ENCODE data around the gene FBXO39.
"Not testable (repeated sequence)": the region's sequence is repeated elsewhere in the genome, so short reads cannot be mapped to it uniquely, and the experiment has no call there.

FBXO39 gene

DNA sequence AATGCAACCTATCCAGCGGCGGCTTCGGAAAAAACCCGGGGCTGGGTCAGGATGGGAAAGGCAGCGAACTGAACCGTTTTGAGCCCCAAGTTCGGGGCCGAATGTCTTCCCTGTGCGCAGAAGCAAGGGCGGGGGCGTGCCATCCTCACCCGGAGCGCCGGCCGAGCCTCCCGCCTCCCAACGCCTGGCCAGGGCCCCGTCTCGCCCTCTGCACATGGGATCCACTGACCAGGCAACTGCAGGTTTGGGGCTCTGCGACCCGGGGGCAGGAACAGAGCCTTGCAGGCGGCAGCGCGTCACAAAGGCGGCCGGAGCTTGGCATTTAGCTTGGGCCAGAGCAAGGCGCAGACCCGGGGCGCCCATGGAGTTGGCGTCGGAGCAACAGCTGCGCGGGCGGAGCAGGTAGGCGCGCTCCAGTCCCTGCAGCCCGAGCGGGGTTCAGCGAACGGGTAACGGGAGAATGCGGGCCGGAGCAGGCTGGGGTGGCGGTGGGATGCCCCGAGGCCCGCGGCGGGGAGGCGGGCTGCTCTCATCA lies at the start of gene FBXO39:
Gene FBXO39 (plus strand): TSS at position 345 of the 535 bp plus-strand sequence. CDS start 3,654 bp downstream, outside the sequence.
- Histone ChIP-seq H3K36me3 (ENCODE audit: control insufficient read depth in 1 of 2, insufficient read depth in 2 of 2, low read length in 2 of 2) (peaks cover 18 to 26% of the 10 kb centered on the region in 2 donors), H3K4me1 (ENCODE audit: control insufficient read depth in 1 of 2, insufficient read depth in 2 of 2, low read length in 2 of 2) (peaks cover 2 to 9% of the 10 kb centered on the region in 2 donors), H3K9ac (ENCODE audit: low read depth in 1 of 2, low read length in 2 of 2) (no peak within 1 kb of the TSS), H3K27ac (ENCODE audit: low read depth, low read length) (no peak within 1 kb of the TSS), H3K9me3 (ENCODE audit: control insufficient read depth in 1 of 2, low read length in 2 of 2) (peaks cover 7 to 18% of the 10 kb centered on the region in 2 donors), H3K27me3 (ENCODE audit: control insufficient read depth in 1 of 2, insufficient read depth in 2 of 2, low read length in 2 of 2) (peaks cover 9 to 18% of the 10 kb centered on the region in 2 donors), H3K4me3 (ENCODE audit: low read depth in 1 of 2, low read length in 2 of 2) (no peak within 1 kb of the TSS)

DNA sequence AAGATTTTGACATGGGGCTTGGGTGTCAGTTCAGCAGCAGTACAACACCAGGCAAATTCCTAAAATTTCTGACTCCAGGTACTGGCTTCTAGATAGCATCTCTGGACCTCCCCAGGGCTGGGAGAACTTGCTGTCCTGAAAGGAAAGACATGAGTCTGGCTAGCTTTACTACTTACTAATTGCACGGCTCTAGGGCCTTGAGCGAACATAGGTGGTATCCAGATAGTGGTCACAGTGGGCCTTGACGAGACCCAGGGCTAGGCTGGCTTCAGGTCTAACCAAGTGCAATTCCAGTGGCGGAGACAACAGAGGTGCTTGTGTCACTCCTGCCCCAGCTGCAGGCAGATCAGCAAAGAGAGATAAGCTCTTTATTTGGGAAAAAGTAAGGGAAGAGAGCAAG lies 46.5 kb upstream of the FBXO39 start:
- H3K9me3 ChIP-seq (ENCODE audit: control insufficient read depth in 1 of 2, low read length in 2 of 2): no peaks in the 10 kb centered on the region
- no peaks in the 10 kb centered on the region for H3K4me1 ChIP-seq (ENCODE audit: control insufficient read depth in 1 of 2, insufficient read depth in 2 of 2, low read length in 2 of 2)
- H3K9ac ChIP-seq (ENCODE audit: low read depth in 1 of 2, low read length in 2 of 2): no peak overlapping the region
- H3K27ac ChIP-seq (ENCODE audit: low read depth, low read length): no peak overlapping the region
- H3K36me3 ChIP-seq (ENCODE audit: control insufficient read depth in 1 of 2, insufficient read depth in 2 of 2, low read length in 2 of 2): no peaks in the 10 kb centered on the region
- no peak overlapping the region for H3K4me3 ChIP-seq (ENCODE audit: low read depth in 1 of 2, low read length in 2 of 2)
- no peaks in the 10 kb centered on the region for H3K27me3 ChIP-seq (ENCODE audit: control insufficient read depth in 1 of 2, insufficient read depth in 2 of 2, low read length in 2 of 2)

DNA sequence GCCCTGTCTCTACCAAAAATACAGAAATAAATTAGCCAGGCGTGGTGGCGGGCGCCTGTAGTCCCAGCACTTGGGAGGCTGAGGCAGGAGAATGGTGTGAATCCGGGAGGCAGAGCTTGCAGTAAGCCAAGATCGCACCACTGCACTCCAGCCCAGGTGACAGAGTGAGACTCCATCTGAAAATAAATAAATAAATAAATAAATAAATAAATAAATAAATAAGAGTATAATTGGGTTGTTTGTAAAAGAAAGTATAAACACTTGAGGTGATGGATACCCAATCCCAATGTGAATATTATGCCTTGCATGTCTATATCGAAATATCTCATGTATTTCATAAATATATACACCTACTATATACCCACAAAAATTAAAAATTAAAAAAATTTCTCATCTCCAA lies 29.4 kb upstream of the FBXO39 start:
- H3K27ac ChIP-seq (ENCODE audit: low read depth, low read length); H3K36me3 ChIP-seq (ENCODE audit: control insufficient read depth in 1 of 2, insufficient read depth in 2 of 2, low read length in 2 of 2); H3K9me3 ChIP-seq (ENCODE audit: control insufficient read depth in 1 of 2, low read length in 2 of 2); H3K4me3 ChIP-seq (ENCODE audit: low read depth in 1 of 2, low read length in 2 of 2); H3K27me3 ChIP-seq (ENCODE audit: control insufficient read depth in 1 of 2, insufficient read depth in 2 of 2, low read length in 2 of 2); H3K9ac ChIP-seq (ENCODE audit: low read depth in 1 of 2, low read length in 2 of 2); H3K4me1 ChIP-seq (ENCODE audit: control insufficient read depth in 1 of 2, insufficient read depth in 2 of 2, low read length in 2 of 2): not testable (repeated sequence)

DNA sequence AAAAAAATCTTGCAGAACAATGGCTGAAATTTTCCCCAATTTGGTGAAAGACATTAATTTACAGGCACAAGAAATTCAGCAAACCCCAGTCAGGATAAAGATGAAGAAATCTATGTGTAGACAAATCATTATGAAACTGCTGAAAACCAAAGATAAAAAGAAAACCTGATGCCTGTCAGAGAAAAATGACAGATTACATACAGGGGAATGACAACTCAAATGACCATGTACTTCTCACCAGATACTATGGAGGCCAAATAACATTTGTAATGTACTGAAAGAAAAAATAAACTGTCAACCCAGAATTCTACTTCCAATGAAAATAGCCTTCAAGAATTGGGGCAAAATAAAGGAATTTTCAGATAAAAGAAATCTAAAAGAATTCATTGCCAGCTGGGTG lies 27.4 kb upstream of the FBXO39 start:
- Histone ChIP-seq H3K27me3 (ENCODE audit: control insufficient read depth in 1 of 2, insufficient read depth in 2 of 2, low read length in 2 of 2) (no peaks in the 10 kb centered on the region), H3K27ac (ENCODE audit: low read depth, low read length) (no peak overlapping the region), H3K9me3 (ENCODE audit: control insufficient read depth in 1 of 2, low read length in 2 of 2) (no peaks in the 10 kb centered on the region), H3K4me3 (ENCODE audit: low read depth in 1 of 2, low read length in 2 of 2) (no peak overlapping the region), H3K4me1 (ENCODE audit: control insufficient read depth in 1 of 2, insufficient read depth in 2 of 2, low read length in 2 of 2) (peaks cover 6% of the 10 kb centered on the region in 2 donors), H3K36me3 (ENCODE audit: control insufficient read depth in 1 of 2, insufficient read depth in 2 of 2, low read length in 2 of 2) (no peaks in the 10 kb centered on the region), H3K9ac (ENCODE audit: low read depth in 1 of 2, low read length in 2 of 2) (no peak overlapping the region)

DNA sequence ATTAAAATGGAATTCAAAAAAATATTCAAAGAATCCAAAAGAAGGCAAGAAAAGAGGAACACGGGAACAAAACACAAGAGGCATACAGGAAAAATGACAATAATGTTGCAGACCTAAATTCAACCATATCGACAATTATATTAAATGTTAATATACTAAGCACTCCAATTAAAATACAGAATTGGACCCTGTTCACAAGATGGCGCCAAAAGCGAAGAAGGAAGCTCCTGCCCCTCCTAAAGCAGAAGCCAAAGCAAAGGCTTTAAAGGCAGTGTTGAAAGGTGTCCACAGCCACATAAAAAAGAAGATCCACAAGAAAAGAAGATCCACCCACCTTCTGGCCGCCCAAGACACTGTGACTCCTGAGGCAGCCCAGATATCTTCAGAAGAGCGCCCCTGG lies 26.5 kb upstream of the FBXO39 start:
- Histone ChIP-seq H3K27ac (ENCODE audit: low read depth, low read length) (no peak overlapping the region), H3K4me3 (ENCODE audit: low read depth in 1 of 2, low read length in 2 of 2) (no peak overlapping the region), H3K9me3 (ENCODE audit: control insufficient read depth in 1 of 2, low read length in 2 of 2) (no peaks in the 10 kb centered on the region), H3K27me3 (ENCODE audit: control insufficient read depth in 1 of 2, insufficient read depth in 2 of 2, low read length in 2 of 2) (no peaks in the 10 kb centered on the region), H3K9ac (ENCODE audit: low read depth in 1 of 2, low read length in 2 of 2) (no peak overlapping the region), H3K36me3 (ENCODE audit: control insufficient read depth in 1 of 2, insufficient read depth in 2 of 2, low read length in 2 of 2) (no peaks in the 10 kb centered on the region), H3K4me1 (ENCODE audit: control insufficient read depth in 1 of 2, insufficient read depth in 2 of 2, low read length in 2 of 2) (peaks cover 6% of the 10 kb centered on the region in 2 donors)

DNA sequence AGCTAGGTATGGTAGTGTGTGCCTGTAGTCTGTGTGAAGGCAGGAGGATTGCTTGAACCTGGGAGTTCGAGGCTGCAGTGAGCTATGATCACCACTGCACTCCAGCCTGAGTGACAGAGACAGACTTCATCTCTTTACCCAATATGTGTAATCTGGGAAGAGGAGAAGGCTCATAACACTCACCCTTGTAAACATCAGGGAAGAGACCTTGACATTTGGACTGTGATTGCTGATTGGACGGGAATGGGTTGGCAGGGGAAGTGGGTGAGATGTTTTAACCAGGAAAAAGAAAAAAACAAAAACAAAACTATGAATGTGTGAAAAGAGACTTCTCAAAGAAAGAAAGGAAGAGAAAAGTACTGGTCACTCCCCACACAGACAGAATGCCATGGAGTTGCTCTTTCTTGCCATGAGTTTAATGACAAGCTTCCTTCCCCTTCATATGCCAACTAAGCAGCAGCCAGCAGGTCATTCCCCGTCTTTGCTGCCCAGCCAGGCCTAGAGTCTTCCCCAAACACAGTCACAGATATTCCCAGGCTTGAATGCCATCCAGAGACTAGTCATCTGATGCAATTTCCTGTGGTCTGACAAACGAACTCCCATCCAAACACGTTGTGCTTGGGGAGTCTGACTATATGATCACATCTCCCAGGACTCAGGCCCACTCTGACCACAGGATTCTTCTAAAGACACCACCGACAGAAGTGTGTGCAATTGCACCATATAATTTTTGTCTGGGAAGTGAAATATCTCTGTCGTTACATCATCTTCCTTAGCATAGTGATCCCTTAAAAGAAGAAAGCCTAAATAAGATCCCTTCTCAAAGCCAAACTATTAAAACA lies 23.7 kb upstream of the FBXO39 start:
- H3K9me3 ChIP-seq (ENCODE audit: control insufficient read depth in 1 of 2, low read length in 2 of 2): no peaks in the 10 kb centered on the region
- peaks cover 9 to 24% of the 10 kb centered on the region in 2 donors for H3K4me1 ChIP-seq (ENCODE audit: control insufficient read depth in 1 of 2, insufficient read depth in 2 of 2, low read length in 2 of 2)
- peak overlapping the region in 1 of 2 donors; percentile 7 for H3K9ac ChIP-seq (ENCODE audit: low read depth in 1 of 2, low read length in 2 of 2)
- H3K36me3 ChIP-seq (ENCODE audit: control insufficient read depth in 1 of 2, insufficient read depth in 2 of 2, low read length in 2 of 2): no peaks in the 10 kb centered on the region
- H3K27ac ChIP-seq (ENCODE audit: low read depth, low read length): peak overlapping the region; percentile 73
- H3K27me3 ChIP-seq (ENCODE audit: control insufficient read depth in 1 of 2, insufficient read depth in 2 of 2, low read length in 2 of 2): no peaks in the 10 kb centered on the region
- H3K4me3 ChIP-seq (ENCODE audit: low read depth in 1 of 2, low read length in 2 of 2): no peak overlapping the region

DNA sequence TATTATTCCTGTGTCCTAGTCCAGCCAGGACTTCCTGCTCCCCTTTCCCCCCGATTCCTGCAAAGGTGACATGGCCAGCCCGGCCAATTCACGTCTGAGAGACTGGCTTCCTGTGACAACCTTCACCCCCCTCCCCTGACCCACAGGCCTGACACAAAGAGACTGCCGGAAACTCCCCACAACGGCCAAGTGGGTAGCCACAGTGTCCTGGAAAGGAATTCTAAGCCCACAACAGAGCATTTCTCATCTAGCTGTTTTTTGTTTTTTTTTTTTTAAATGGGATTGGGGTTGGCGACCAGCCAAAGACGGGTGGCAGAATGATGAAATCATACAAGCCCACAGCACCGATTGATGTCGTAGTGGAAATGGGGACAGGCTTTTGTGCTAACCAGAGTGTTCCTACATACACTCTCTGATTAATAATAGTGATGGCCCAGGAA lies 23.0 kb upstream of the FBXO39 start:
- no peaks in the 10 kb centered on the region for H3K27me3 ChIP-seq (ENCODE audit: control insufficient read depth in 1 of 2, insufficient read depth in 2 of 2, low read length in 2 of 2)
- H3K27ac ChIP-seq (ENCODE audit: low read depth, low read length): peak overlapping the region; percentile 73
- no peak overlapping the region for H3K4me3 ChIP-seq (ENCODE audit: low read depth in 1 of 2, low read length in 2 of 2)
- no peak overlapping the region for H3K9ac ChIP-seq (ENCODE audit: low read depth in 1 of 2, low read length in 2 of 2)
- H3K4me1 ChIP-seq (ENCODE audit: control insufficient read depth in 1 of 2, insufficient read depth in 2 of 2, low read length in 2 of 2): peaks cover 10 to 31% of the 10 kb centered on the region in 2 donors
- H3K36me3 ChIP-seq (ENCODE audit: control insufficient read depth in 1 of 2, insufficient read depth in 2 of 2, low read length in 2 of 2): no peaks in the 10 kb centered on the region
- H3K9me3 ChIP-seq (ENCODE audit: control insufficient read depth in 1 of 2, low read length in 2 of 2): no peaks in the 10 kb centered on the region

DNA sequence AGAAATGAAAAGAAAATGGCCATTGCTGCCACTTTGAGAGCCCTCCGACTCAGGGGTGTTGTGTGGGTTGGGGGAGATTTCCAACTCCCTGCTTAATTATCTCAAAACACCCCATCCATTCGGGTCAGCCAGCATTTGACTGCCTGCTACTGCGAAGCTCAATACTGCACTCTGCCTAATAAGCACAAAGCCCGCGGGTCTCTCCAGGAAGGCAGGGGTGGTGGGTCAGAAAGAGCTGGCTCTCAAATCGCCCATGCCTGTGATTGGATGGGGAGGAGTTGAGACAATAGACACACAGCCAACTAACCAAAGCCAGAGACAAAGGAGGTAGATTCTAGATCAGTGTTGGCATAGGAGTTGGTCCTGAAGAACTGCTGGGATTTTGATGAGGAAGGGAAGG lies 22.5 kb upstream of the FBXO39 start:
- Histone ChIP-seq H3K36me3 (ENCODE audit: control insufficient read depth in 1 of 2, insufficient read depth in 2 of 2, low read length in 2 of 2) (no peaks in the 10 kb centered on the region), H3K9me3 (ENCODE audit: control insufficient read depth in 1 of 2, low read length in 2 of 2) (no peaks in the 10 kb centered on the region), H3K27ac (ENCODE audit: low read depth, low read length) (no peak overlapping the region), H3K4me1 (ENCODE audit: control insufficient read depth in 1 of 2, insufficient read depth in 2 of 2, low read length in 2 of 2) (peaks cover 10 to 33% of the 10 kb centered on the region in 2 donors), H3K9ac (ENCODE audit: low read depth in 1 of 2, low read length in 2 of 2) (no peak overlapping the region), H3K27me3 (ENCODE audit: control insufficient read depth in 1 of 2, insufficient read depth in 2 of 2, low read length in 2 of 2) (no peaks in the 10 kb centered on the region), H3K4me3 (ENCODE audit: low read depth in 1 of 2, low read length in 2 of 2) (no peak overlapping the region)

DNA sequence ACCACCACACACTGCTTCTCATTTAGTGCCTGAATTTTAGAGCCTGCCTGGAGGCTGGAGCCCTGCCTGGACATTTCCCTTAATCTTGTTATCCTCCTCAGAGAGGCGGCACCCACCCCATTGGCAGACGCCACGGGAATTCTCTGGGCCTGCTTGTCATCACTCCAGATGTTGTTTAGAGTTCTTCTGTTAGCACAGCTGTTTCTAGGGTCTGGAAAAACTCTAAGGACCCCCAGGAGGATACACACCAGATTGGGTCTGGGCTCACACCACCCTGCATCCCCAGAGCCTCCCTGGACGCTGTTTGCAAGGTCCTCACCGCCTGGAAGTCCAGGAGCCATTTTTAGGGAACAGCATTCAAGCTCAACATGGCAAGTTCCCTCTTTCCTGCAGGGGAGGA lies 20.7 kb upstream of the FBXO39 start:
- Histone ChIP-seq H3K9me3 (ENCODE audit: control insufficient read depth in 1 of 2, low read length in 2 of 2) (no peaks in the 10 kb centered on the region), H3K4me3 (ENCODE audit: low read depth in 1 of 2, low read length in 2 of 2) (peak overlapping the region; percentile 89 to 91), H3K27ac (ENCODE audit: low read depth, low read length) (peak overlapping the region; percentile 78), H3K36me3 (ENCODE audit: control insufficient read depth in 1 of 2, insufficient read depth in 2 of 2, low read length in 2 of 2) (peaks cover 11 to 13% of the 10 kb centered on the region in 2 donors), H3K27me3 (ENCODE audit: control insufficient read depth in 1 of 2, insufficient read depth in 2 of 2, low read length in 2 of 2) (no peaks in the 10 kb centered on the region), H3K9ac (ENCODE audit: low read depth in 1 of 2, low read length in 2 of 2) (peak overlapping the region; percentile 73 to 88), H3K4me1 (ENCODE audit: control insufficient read depth in 1 of 2, insufficient read depth in 2 of 2, low read length in 2 of 2) (peaks cover 10 to 33% of the 10 kb centered on the region in 2 donors)

DNA sequence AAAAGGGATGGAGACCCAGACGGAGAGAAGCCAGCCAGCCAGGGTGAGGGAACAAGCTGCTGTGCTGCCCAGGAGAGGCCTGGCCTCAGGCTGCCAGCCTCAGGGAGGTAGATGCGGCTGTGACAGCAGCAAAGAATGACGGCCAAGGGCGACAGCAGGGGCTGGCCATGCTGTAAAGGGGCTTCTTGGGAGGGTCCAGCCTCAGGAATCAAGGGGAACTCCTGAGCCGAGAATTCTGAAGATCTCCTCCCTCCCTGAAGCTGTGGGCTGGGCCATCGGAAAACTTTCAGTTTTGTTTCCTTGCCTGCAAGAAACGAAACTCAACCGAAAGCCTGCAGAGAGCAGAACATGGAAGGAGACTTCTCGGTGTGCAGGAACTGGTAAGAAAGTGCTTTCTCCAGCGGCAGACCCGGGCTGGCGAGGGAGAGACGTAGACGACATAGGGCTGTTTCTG lies 20.3 kb upstream of the FBXO39 start, which contains the start of gene XAF1:
Gene XAF1 (plus strand): TSS at position 316 of the 454 bp plus-strand sequence. CDS start 33 bp downstream, at position 349.
- H3K27me3 ChIP-seq (ENCODE audit: control insufficient read depth in 1 of 2, insufficient read depth in 2 of 2, low read length in 2 of 2): no peaks in the 10 kb centered on the region
- H3K9me3 ChIP-seq (ENCODE audit: control insufficient read depth in 1 of 2, low read length in 2 of 2): no peaks in the 10 kb centered on the region
- peak within 1 kb of the TSS; percentile 78 for H3K27ac ChIP-seq (ENCODE audit: low read depth, low read length)
- H3K9ac ChIP-seq (ENCODE audit: low read depth in 1 of 2, low read length in 2 of 2): peak within 1 kb of the TSS; percentile 73 to 88
- H3K4me1 ChIP-seq (ENCODE audit: control insufficient read depth in 1 of 2, insufficient read depth in 2 of 2, low read length in 2 of 2): peaks cover 10 to 33% of the 10 kb centered on the region in 2 donors
- peak within 1 kb of the TSS; percentile 89 to 91 for H3K4me3 ChIP-seq (ENCODE audit: low read depth in 1 of 2, low read length in 2 of 2)
- peaks cover 11 to 18% of the 10 kb centered on the region in 2 donors for H3K36me3 ChIP-seq (ENCODE audit: control insufficient read depth in 1 of 2, insufficient read depth in 2 of 2, low read length in 2 of 2)

All from duodenal mucosa (tissue), 2 donors.